Motor neuron (in vitro differentiated cells): ENCODE measurements around the gene FUBP3. TPM values are rescaled to one million over a fixed set of nuclear protein-coding genes. Genes with fewer than 3 reads are reported as not detected.
"Not testable (repeated sequence)": the region's sequence is repeated elsewhere in the genome, so short reads cannot be mapped to it uniquely, and the experiment has no call there.

ENCODE experiments used
- ATAC-seq, 8 experiments: fragments of 200-7000 bp; cut with Tn5 transposase; replicated peaks in 6 of 8; 2 replicates each; pipeline ENCODE4 v1.8.0; 2021; ENCODE audit warnings: mild to moderate bottlenecking in 8 of 8, moderate library complexity in 8 of 8
- H3K27ac ChIP-seq, 2 donors: fragments of 250-450 bp; sonication (Bioruptor Pico); 2 replicates each; pipeline ENCODE4 v1.9.0; 2021; ENCODE audit warnings: antibody characterized with exemption in 2 of 2, mild to moderate bottlenecking in 2 of 2, moderate library complexity in 1 of 2
- H3K4me1 ChIP-seq, 2 donors: fragments of 250-450 bp; sonication (Bioruptor Pico); replicated peaks in 1 of 2; 2 replicates each; pipeline ENCODE4 v1.6.1; 2021; ENCODE audit warnings: antibody characterized with exemption in 2 of 2, mild to moderate bottlenecking in 2 of 2, moderate library complexity in 1 of 2
- H3K4me3 ChIP-seq, 5 donors: fragments of 250-450 bp; sonication (Bioruptor Pico); 2 replicates each; pipeline ENCODE4 v1.9.0; 2021; ENCODE audit warnings: antibody characterized with exemption in 5 of 5, mild to moderate bottlenecking in 5 of 5, moderate library complexity in 4 of 5
- WGBS, 10 experiments: fragments of 450-650 bp; shearing (Covaris generic); methylation state at CpG; one replicate each; pipeline ENCODE4 v1.0.0; 2022; 5-methylcytosine and 5-hydroxymethylcytosine counted together
- in situ Hi-C, 9 experiments: fragments of 400-800 bp; cut with MboI; loops; one replicate each; pipeline ENCODE4 v1.15.0; 2021; ENCODE audit warnings: low sequenced_read_pairs in 9 of 9, low pct_unique_long_range_greater_than_20kb in 2 of 9; ENCODE audit not compliant: unreplicated experiment in 9 of 9
- total RNA-seq, 8 experiments: library from RNA; unstranded; fragments of 300-600 nt; gene quantifications; 2 replicates each; pipeline versions ENCODE4 v1.2.3 to v1.2.4, GENCODE V29; 2022

FUBP3 gene
- total RNA-seq, 8 experiments from 2014 or later = 32.5 to 65.0 (median 50.9) TPM

- peaks cover 0 to 3% of the 10 kb centered on the region in 2 donors for H3K4me1 ChIP-seq
- no peak overlapping the region for H3K27ac ChIP-seq
- in situ Hi-C loops = no loop called here
- ATAC-seq = no peak
- WGBS, 10 experiments = 35 to 92% (median 67%) methylated on average over 2 to 8 of the region's 8 CpGs; no CpG with 5 or more reads in 3 of the 10 experiments
- H3K4me3 ChIP-seq = no peak overlapping the region
Measured at GRCh38 chr9:130543368-130543767, 36.0 kb upstream of the FUBP3 start.

- no peak overlapping the region for H3K27ac ChIP-seq
- no peak overlapping the region for H3K4me3 ChIP-seq
- in situ Hi-C loops = no loop called here
- ATAC-seq = no peak
- WGBS, 10 experiments = 35 to 86% (median 57%) methylated on average over 1 to 6 of the region's 6 CpGs
- H3K4me1 ChIP-seq = peaks cover 0 to 3% of the 10 kb centered on the region in 2 donors
Measured at GRCh38 chr9:130543859-130544258, 35.5 kb upstream of the FUBP3 start.

GRCh38 chr9:130544364-130544763, 35.0 kb upstream of the FUBP3 start:
- no peak for ATAC-seq
- Histone ChIP-seq H3K4me3 (no peak overlapping the region), H3K27ac (no peak overlapping the region), H3K4me1 (peaks cover 0 to 3% of the 10 kb centered on the region in 2 donors)
- in situ Hi-C loops = no loop called here
- WGBS, 10 experiments = 60 to 68% (median 60%) methylated on average over 3 to 5 of the region's 9 CpGs; no CpG with 5 or more reads in 7 of the 10 experiments

GRCh38 chr9:130548103-130548502, 31.3 kb upstream of the FUBP3 start:
- 46 to 100% (median 85%) methylated on average over 1 to 4 of the region's 6 CpGs; no CpG with 5 or more reads in 4 of the 10 experiments for WGBS, 10 experiments
- H3K27ac ChIP-seq = no peak overlapping the region
- H3K4me1 ChIP-seq = peaks cover 0 to 3% of the 10 kb centered on the region in 2 donors
- no peak overlapping the region for H3K4me3 ChIP-seq
- no peak for ATAC-seq
- in situ Hi-C loops = no loop called here

- in situ Hi-C loops = no loop called here
- no peak overlapping the region for H3K27ac ChIP-seq
- WGBS, 10 experiments = 32 to 94% (median 70%) methylated on average over 1 to 4 of the region's 5 CpGs; no CpG with 5 or more reads in 3 of the 10 experiments
- peak in 3 of 8 experiments; percentile 75 to 80 (median 75) for ATAC-seq
- H3K4me1 ChIP-seq = no peaks in the 10 kb centered on the region
- no peak overlapping the region for H3K4me3 ChIP-seq
Measured at GRCh38 chr9:130549093-130549735, 30.2 kb upstream of the FUBP3 start.

DNA sequence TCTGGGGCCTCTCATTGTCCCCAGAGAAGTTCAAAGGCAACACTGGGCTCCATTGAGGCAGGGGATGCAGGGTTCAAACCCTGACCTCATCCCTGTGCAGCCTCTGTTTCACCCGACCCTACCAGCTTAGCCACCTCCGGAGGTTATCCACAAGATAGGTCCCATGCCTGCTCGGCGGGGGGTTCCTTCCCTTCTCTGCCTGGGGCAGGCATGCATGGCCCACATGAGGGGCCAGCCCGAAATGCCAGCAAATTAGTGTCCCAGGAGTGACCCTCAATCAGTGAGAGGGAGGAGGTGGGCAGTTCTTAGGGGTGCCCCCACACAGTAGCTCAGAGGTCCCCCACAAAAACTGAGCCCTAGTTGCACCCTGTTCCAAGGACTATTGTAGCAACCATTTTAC, 24.8 kb upstream of the FUBP3 start:
- ATAC-seq = no peak
- H3K4me1 ChIP-seq = no peaks in the 10 kb centered on the region
- in situ Hi-C loops = no loop called here
- no peak overlapping the region for H3K4me3 ChIP-seq
- H3K27ac ChIP-seq = no peak overlapping the region
- WGBS, 10 experiments = 57 to 94% (median 88%) methylated on average over 1 to 3 of the region's 5 CpGs; no CpG with 5 or more reads in 6 of the 10 experiments

DNA sequence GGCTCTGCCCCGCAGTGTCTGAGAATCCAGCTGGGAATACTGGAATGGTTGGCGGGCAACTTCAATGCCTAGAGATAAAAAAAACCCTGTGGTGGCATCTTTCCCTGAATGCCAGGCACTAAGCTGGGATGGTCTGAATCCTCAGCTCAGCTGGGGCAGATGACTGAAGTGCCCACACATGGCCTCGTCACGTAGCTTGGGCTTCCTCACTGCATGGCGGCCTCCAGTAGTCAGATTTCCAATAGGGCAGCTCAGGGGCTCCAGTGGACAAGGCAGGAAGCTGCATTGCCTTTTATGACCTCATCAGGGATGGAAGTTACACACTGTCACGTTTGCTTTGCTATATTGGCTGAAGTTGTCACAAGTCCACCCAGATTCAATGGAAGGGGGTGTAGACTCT, 24.3 kb upstream of the FUBP3 start:
- Histone ChIP-seq H3K4me3 (no peak overlapping the region), H3K27ac (no peak overlapping the region), H3K4me1 (no peaks in the 10 kb centered on the region)
- WGBS, 10 experiments = 41 to 93% (median 78%) methylated on average over 2 to 5 of the region's 6 CpGs; no CpG with 5 or more reads in 2 of the 10 experiments
- in situ Hi-C loops = no loop called here
- no peak for ATAC-seq

GRCh38 chr9:130555968-130556367, 23.4 kb upstream of the FUBP3 start:
- Histone ChIP-seq H3K27ac (no peak overlapping the region), H3K4me1 (peaks cover 0 to 1% of the 10 kb centered on the region in 2 donors), H3K4me3 (no peak overlapping the region)
- ATAC-seq = no peak
- WGBS, 10 experiments = 12 to 100% (median 54%) methylated on average over 1 to 4 of the region's 6 CpGs; no CpG with 5 or more reads in 3 of the 10 experiments
- in situ Hi-C loops = no loop called here

DNA sequence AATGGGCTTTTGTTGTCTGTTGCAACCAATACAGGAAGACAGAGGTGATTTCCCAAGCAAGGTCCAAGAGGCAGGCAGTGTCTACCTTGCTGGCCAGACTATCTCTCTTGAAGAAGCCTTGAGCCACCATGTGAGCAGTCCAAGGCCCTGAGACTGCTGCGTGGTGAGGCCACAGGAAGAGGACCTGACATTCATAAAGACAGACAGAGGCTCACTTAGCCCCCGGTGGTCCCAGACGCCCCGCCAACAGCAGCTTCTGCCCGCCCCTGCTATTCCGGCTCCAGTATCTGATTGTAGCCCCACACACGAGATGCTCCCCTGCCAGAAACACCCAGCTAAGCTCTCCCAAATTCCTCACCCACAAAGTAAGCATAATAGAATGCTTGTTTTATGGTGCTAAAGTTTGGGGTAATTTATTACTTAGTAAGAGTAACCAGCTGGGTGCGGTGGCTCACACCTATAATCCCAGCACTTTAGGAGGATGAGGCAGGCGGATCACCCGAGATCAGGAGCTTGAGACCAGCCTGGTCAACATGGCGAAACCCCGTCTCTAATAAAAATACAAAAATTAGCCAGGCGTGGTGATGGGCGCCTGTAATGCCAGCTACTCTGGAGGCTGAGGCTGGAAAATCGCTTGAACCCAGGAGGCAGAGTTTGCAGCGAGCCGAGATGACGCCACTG, 22.8 kb upstream of the FUBP3 start:
- Histone ChIP-seq H3K4me3 (no peak overlapping the region), H3K27ac (no peak overlapping the region), H3K4me1 (peaks cover 0 to 4% of the 10 kb centered on the region in 2 donors)
- WGBS, 10 experiments = 53 to 94% (median 75%) methylated on average over 1 to 13 of the region's 18 CpGs; no CpG with 5 or more reads in 1 of the 10 experiments
- in situ Hi-C loops = no loop called here
- no peak for ATAC-seq

DNA sequence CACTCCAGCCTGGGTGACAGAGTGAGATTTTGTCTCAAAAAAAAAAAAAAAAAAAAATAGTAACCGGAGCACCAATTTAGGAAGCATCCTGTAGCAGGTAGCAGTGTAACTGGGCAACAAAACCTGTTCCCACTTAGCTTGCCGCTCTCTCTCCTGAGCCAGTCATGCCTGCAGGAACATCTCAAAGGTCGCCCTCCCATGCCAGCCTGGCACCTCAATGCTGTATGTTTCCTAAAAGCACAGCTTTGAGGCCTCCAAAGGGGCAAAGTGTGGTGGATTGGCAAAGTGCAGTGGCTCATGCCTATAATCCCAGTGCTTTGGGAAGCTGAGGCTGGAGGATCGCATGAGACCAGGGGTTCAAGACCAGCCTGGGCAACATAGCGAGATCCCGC, 22.3 kb upstream of the FUBP3 start:
- in situ Hi-C loops = no loop called here
- Histone ChIP-seq H3K27ac (no peak overlapping the region), H3K4me3 (no peak overlapping the region), H3K4me1 (peaks cover 0 to 4% of the 10 kb centered on the region in 2 donors)
- no peak for ATAC-seq
- WGBS, 10 experiments = 60 to 100% (median 88%) methylated on average over 1 to 5 of the region's 6 CpGs; no CpG with 5 or more reads in 2 of the 10 experiments

GRCh38 chr9:130561056-130561455, 18.3 kb upstream of the FUBP3 start:
- 14 to 100% (median 80%) methylated on average over 1 to 2 of the region's 2 CpGs; no CpG with 5 or more reads in 3 of the 10 experiments for WGBS, 10 experiments
- H3K4me1 ChIP-seq = peaks cover 0 to 4% of the 10 kb centered on the region in 2 donors
- ATAC-seq = peak in 3 of 8 experiments; percentile 54 to 74 (median 67)
- in situ Hi-C loops = no loop called here
- H3K27ac ChIP-seq = no peak overlapping the region
- H3K4me3 ChIP-seq = no peak overlapping the region

DNA sequence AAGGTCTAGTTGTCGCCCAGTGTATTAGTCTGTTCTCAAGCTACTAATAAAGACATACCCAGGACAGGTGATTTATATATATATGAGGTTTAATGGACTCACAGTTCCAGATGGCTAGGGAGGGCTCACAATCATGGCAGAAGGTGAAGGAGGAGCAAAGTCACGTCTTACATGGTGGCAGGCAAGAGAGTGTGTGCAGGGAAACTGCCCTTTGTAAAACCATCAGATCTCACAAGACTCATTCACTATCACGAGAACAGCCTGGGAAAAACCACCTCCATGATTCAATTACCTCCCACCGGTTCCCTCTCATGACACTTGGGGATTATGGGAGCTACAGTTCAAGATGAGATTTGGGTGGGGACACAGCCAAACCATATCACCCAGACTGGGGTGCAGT, 16.9 kb upstream of the FUBP3 start:
- ATAC-seq, in situ Hi-C loops, H3K27ac ChIP-seq, H3K4me1 ChIP-seq, H3K4me3 ChIP-seq: not testable (repeated sequence)
- 17 to 100% (median 89%) methylated on average over 1 to 3 of the region's 4 CpGs; no CpG with 5 or more reads in 1 of the 10 experiments for whole genome bisulfite sequencing, 10 experiments

DNA sequence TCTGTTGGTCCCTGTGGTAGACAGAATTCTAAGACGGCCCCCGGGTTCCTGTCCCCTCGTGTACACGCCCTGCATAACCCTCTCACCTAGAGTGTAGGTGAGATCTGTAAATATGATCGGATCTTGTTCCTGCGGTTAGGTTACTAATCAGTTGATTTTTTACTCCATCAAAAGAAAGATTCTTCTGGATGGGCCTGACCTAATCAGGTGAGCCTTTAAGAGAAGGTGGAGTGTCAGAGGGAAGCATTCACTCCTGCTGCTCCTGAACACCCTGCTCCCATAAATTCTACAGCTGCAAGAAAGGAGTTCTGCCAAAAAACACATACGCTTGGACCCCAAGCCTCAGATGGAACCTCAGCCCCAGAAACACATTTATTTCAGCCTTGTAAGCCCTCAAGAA, 15.6 kb upstream of the FUBP3 start:
- in situ Hi-C loops = no loop called here
- WGBS, 10 experiments = 64 to 100% (median 88%) methylated on average over 1 to 7 of the region's 7 CpGs; no CpG with 5 or more reads in 2 of the 10 experiments
- Histone ChIP-seq H3K4me3 (no peak overlapping the region), H3K27ac (no peak overlapping the region), H3K4me1 (peaks cover 0 to 4% of the 10 kb centered on the region in 2 donors)
- ATAC-seq = no peak
